Measurements from ENCODE around the gene TEX261. TPM values are rescaled to one million over a fixed set of nuclear protein-coding genes. Genes with fewer than 3 reads are reported as not detected.

TEX261 gene
- total RNA-seq, 1 experiment from 2014 or later = 61.3 TPM

DNA sequence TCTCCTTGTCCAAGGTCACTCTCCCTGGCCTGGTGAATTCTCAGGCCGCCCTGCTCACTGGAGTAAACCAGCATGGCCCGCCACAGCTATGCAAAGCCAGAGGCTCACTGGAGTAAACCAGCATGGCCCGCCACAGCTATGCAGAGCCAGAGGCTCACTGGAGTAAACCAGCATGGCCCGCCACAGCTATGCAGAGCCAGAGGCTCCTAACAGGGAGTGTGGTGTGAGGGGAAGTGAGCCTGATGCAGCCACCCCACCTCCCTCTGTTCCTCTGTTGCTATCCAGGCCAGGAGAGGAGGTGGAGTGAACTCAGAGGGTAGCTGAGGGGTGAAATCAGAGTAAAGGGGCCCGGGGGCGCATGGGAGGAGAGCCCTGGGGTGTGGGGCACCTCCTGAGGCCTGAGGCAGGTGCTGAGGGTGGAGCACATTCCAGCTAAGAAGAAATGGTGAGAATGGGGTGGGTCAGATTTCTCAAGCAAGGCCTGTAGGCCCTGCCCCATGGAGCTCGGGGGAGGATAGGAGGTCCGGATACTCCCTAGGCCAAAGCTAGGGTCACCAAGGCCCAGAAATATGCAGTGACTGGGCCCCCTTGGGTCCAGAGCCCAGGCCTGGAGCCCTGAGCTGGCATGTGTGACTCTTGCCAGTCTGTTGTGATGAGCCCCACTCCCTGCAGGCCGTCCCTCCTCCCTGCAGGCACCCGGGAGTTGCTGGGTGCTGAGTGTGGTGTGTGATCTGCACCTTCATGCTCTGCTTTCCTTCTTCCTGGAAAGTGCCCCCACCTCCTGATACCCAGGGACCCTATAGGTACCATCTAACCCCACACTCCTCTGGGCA lies 57.5 kb downstream of the TEX261 start:
- no peak for DNase-seq (ENCODE audit: low read depth)

GRCh38 chr2:70936165-70936978 lies 58.3 kb downstream of the TEX261 start:
- DNase-seq (ENCODE audit: low read depth) = no peak

Other genes with a start within 250 kb of the TEX261 start
- not detected in 2 replicates for gene ADD2, start 226.7 kb downstream of the TEX261 start, total RNA-seq (2014; rRNA removed; shearing (Covaris generic))
- not detected in 2 replicates for gene FIGLA, start 204.2 kb downstream of the TEX261 start, total RNA-seq (2014; rRNA removed; shearing (Covaris generic))
- gene CLEC4F, start 174.3 kb downstream of the TEX261 start, total RNA-seq (2014; rRNA removed; shearing (Covaris generic)) = not detected in 2 replicates
- 0.29 TPM in 1 of 2 replicates, not detected in the other for gene CD207, start 159.1 kb downstream of the TEX261 start, total RNA-seq (2014; rRNA removed; shearing (Covaris generic))
- 3.2 and 3.4 TPM in 2 replicates for gene VAX2, start 94.3 kb downstream of the TEX261 start, total RNA-seq (2014; rRNA removed; shearing (Covaris generic))
- 0.68 and 2.8 TPM in 2 replicates for gene ATP6V1B1, start 59.0 kb downstream of the TEX261 start, total RNA-seq (2014; rRNA removed; shearing (Covaris generic))
- 0.20 TPM in 1 of 2 replicates, not detected in the other for gene ANKRD53, start 16.2 kb downstream of the TEX261 start, total RNA-seq (2014; rRNA removed; shearing (Covaris generic))
- 97.0 and 121 TPM in 2 replicates for gene NAGK, start 73.8 kb upstream of the TEX261 start, total RNA-seq (2014; rRNA removed; shearing (Covaris generic))
- gene MCEE, start 135.4 kb upstream of the TEX261 start, total RNA-seq (2014; rRNA removed; shearing (Covaris generic)) = 20.2 and 28.6 TPM in 2 replicates
- 21.7 and 23.4 TPM in 2 replicates for gene MPHOSPH10, start 135.8 kb upstream of the TEX261 start, total RNA-seq (2014; rRNA removed; shearing (Covaris generic))
- 0.48 and 0.49 TPM in 2 replicates for gene PAIP2B, start 232.2 kb upstream of the TEX261 start, total RNA-seq (2014; rRNA removed; shearing (Covaris generic))

Data from RPMI7951 (cell line).